D721Med (cell line): ENCODE data around the gene CDON.

Experiments used
- DNase-seq: peaks from one replicate; pipeline ENCODE4 v3.0.0; 2011; ENCODE audit warnings: low spot score; ENCODE audit not compliant: insufficient read length
- FAIRE-seq: peaks from 2 replicates; lab custom pipeline; 2011; peaks lifted over from hg19 to GRCh38; lab: Jason Lieb, UNC
- CTCF ChIP-seq: IDR thresholded peaks from 2 replicates; pipeline ENCODE4 v1.5.1; 2012; ENCODE audit warnings: mild to moderate bottlenecking, control low read depth; ENCODE audit not compliant: insufficient read depth; ENCODE audit errors: missing control alignments

Gene CDON

GRCh38 chr11:125910226-125910849 lies 152.3 kb downstream of the CDON start:
- DNase-seq (no peak), FAIRE-seq (no peak)
- TF ChIP-seq CTCF: no peak
